NCI-H1417 treated with DMSO at 0.1 percent for 48 hours (cell line): ENCODE data around the gene PNPLA5.

ENCODE experiments used
- DNase-seq: peaks from one replicate; lab custom pipeline; 2025; lab: John Stamatoyannopoulos, UW

Gene PNPLA5

GRCh38 chr22:43901976-43902643 lies 10.3 kb upstream of the PNPLA5 start:
- no peak for DNase-seq

- no peak for DNase-seq
Observed at GRCh38 chr22:43900206-43900605, 8.4 kb upstream of the PNPLA5 start.

- DNase-seq = no peak
Observed at GRCh38 chr22:43897751-43898261, 6.0 kb upstream of the PNPLA5 start.

GRCh38 chr22:43895986-43896645 lies 4.3 kb upstream of the PNPLA5 start:
- DNase-seq = no peak

DNA sequence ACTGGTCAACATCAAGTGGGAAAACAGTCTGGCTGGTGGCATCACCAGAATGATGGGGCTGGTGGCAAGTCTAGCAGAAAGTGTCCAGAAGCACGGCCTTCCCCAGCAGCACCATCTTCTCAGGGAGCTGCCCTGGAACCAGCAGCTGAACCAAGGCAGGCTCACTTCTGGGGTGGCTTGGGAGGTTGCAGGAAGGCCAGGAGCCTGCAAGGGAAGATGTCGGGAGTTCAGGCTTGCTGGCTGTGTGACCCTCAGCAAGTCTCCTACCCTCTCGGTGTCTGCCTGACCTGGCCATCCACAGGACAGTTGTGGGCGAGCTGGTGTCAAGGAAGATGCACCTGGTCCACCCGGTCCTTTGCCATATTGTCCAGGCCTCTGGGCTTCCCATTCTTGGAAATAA lies 2.3 kb upstream of the PNPLA5 start:
- DNase-seq = no peak

DNA sequence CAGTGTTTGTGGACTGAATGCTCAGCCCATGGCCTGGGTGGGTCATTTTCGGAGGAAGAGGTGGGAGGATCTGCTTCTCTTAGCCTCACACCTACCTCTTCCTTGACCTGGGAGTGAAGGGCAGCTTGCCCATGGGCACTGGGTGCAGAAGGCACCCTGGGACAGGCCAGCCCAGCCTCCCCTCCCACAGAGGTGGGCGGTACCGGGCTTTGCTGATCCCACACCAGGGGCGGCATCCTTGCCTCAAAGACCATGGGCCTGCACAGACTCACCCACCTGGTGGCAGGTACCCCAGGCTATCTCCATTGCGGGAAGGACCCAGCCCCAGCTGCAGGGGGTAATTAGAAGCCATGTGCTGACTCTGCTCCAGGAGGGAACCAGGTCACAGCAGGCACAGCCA lies 1.5 kb upstream of the PNPLA5 start:
- DNase-seq = no peak

GRCh38 chr22:43892183-43892894 lies 526 bp upstream of the PNPLA5 start:
- no peak for DNase-seq

- no peak for DNase-seq
Observed at GRCh38 chr22:43890901-43891331, 897 bp downstream of the PNPLA5 start.

DNA sequence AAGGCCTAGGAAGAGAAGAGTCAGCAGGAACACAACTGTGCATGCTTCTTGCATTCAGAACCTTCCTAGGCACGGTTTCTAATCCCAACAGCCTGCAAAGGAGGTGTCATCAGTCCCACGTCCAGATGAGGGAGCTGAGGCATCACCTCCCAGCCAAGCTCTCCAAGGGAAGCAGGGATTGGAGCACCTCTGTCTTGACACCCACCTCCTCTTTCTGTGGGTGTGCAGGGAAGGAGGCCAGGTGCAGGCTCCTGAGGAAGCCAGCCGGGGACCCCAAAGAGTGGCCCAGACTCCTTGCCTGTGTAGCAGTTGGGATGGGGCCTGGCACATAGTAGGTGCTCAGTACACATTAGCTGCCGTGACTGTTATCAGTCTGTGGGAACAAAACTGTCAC lies 2.0 kb downstream of the PNPLA5 start:
- DNase-seq = no peak

DNA sequence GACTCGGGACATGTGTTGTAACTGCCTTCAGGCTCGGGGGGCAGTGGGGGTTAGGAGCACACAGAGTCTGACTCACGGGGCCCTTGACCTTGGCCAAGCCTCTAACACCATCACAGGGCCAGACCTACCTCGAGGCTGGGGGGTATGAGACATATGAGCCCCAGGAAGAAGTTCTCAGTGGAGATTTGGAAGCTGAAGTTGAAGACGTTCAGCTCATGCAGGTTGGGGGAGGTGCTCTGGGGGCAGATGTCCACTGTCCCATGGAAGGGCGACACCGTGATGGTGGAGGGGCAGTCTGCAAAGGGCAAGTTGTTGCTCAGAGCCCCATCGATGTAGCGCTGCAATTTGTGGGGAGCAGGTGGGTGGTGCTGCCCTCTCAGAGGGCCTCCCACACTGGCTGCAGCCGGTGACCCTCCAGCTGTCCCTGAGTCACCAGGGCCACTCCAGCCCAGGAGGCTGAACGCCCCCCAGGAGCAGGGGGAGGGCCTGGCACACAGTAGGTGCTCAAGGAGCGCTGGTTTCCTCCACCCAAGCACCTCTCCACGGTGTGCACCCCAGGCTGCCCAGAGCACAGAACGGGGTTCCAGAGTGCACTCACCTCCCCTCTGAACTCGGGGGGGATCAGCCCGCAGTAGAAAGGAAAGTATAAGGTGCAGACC lies 2.5 kb downstream of the PNPLA5 start:
- DNase-seq = no peak

- no peak for DNase-seq
Observed at GRCh38 chr22:43888740-43889139, 3.1 kb downstream of the PNPLA5 start.

GRCh38 chr22:43887391-43887790 lies 4.4 kb downstream of the PNPLA5 start:
- DNase-seq = no peak

- DNase-seq = no peak
Observed at GRCh38 chr22:43886231-43886630, 5.6 kb downstream of the PNPLA5 start.

GRCh38 chr22:43885786-43886185 lies 6.0 kb downstream of the PNPLA5 start:
- no peak for DNase-seq

DNA sequence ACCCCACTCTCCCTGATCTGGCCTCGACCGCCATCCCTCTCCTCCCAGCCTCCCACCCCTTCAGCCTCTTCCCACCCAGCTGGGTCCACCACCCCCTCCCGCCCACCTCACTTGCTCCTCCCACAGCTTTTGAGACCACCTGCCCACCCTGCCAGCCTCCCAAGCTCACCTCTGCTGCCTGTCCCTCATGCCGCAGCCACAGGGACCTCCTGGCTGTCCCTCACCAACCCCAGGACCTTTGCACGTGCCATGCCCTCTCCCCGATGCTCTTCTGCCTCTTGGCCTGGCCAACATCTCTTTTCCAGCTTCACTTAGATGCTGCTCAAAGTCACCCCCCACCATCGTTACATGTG lies 6.5 kb downstream of the PNPLA5 start:
- no peak for DNase-seq

- no peak for DNase-seq
Observed at GRCh38 chr22:43884600-43885318, 7.1 kb downstream of the PNPLA5 start.

- no peak for DNase-seq
Observed at GRCh38 chr22:43883719-43884415, 7.9 kb downstream of the PNPLA5 start.

- no peak for DNase-seq
Observed at GRCh38 chr22:43883012-43883661, 8.7 kb downstream of the PNPLA5 start.

GRCh38 chr22:43882122-43882767 lies 9.6 kb downstream of the PNPLA5 start:
- DNase-seq = no peak
